CD4-positive, alpha-beta T cell treated with Interleukin-10 for 1 hour (primary cell): ENCODE measurements around the gene EML6.

Experiments
- DNase-seq: peaks from one replicate; pipeline ENCODE4 v3.0.0-alpha.2; 2020

The EML6 gene

DNA sequence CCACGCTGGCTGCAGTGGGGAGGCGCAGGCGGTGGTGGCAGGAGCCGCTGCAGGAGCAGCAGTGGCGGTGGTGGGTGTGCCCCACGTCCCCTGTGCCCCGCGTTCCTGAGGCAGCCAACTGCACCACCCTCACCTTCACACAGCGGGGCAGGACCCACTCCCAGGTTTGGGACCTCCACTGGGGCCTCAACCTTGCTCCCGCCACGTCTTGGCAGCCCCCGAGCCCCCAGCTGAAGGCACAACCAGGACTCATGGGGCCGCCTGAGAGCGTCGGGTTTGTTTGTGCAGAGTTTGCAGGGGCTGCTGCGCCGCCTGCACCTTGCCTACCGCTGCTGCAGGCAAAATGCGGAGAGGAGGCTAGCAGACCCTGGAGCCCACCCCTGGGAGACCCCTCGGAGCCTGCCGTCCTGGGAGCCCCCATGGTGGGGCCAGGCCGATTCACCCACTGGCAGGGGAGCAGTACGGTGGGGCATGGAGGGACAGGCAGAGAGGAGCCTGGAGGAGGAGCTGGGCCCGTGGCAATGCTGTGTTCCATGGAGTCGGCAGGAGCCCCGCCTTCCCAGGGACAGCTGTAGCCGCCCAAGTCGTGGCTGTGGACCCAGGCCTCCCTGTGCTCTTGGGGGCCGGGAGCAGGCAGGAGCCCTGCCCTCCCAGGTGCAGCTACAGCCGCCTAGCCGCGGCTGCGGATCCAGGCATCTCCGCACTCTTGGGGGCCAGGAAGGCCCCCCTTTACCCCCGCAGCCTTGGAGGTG, 14.7 kb upstream of the EML6 start:
- DNase-seq = no peak

DNA sequence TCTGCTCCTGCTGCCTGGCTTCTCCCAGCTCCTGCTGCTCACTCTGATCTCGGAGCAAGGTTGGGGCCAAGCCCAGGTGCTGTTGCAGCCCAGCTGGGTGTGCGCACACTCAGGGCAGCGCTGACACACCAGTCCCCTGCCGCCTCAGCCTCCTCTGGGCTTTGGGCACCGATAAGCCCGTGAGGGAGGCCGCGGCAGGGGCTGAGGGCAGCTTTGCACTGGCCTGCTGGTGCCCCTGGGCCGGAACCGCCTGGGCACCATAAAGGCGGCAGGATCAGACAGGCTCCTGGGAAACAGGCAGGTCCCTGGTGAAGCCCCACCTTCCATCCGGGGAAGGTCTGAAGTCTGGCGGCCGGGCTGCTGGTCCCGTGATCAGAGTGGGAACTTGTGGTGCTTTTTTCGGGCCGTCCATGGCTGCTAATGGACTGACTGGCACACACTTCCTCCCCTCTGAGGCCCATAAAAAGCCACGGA, 14.1 kb upstream of the EML6 start:
- no peak for DNase-seq

DNA sequence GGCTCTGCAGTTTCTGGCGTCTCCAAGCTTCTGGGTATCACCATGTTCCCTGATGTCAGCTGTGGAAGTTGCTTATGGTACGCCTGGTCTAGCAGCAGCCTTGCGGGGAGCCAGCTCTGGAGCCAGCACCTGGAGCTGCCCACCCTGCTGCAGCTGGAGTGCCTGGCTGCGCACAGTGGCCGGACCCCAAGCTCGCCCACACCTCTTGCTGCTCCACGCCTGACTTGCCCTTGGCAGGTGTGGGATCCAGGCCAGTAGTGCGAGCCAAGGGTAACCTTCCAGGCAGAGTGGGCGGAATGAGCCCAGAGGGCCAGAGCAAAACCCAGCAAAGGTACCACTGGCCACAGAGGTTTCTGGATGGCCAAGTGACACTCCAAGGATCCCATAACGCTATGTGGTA, 13.2 kb upstream of the EML6 start:
- DNase-seq = no peak

DNA sequence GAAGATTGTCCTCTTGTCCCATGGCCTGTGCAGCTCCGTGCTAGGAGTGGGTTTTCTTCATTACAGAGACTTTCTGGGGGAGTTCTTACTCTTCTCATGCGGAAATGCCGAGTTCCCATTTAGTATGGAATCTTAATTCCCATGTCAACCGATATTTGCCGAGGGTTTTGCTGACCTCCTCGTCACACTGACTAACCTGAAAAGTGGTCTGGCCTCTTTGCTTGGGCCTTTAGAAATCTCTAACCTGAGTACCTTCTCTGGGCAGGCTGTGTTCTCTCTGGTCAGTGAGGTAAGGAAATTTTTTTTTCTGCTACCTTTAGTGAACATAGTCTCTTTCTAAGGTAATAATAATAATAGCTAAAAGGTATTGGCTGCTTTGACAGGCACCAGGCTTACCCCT, 10.9 kb upstream of the EML6 start:
- DNase-seq = no peak

DNA sequence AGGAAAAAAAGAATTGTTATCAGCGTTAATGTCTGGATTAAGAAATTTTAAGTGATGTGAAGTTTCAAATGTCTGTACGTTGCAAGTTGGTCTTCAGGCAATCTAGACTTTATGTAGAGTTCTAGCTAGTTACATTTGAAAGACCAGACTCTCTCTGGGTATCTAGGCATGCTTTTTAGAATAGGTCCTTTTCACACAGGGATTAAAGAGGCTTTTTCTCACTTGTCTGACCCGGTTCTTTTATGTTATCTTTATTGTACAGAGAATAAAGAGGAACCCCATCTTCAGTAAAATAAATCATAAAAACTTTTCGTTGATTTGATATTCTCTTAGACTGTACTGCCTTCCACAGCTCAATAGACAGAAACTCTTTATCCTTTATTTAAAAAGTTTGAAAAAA, 8.5 kb upstream of the EML6 start:
- DNase-seq = no peak

DNA sequence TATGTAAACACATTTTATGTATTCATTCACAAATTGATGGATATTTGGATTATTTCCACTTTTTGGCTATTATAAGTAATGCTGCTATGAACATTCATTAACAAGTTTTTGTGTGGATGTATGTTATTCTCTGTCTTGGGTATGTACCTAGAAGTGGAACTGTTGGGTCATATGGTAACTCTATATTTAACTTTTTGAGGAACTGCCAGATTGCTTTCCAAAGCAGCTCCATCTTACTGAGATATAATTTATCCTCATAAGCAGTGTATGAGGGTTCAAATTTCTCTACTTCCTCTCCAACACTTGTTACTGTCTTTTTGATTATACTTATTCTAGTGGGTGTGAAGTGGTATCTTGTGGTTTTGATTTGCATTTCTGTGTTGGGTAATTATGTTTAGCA, 7.1 kb upstream of the EML6 start:
- no peak for DNase-seq

DNA sequence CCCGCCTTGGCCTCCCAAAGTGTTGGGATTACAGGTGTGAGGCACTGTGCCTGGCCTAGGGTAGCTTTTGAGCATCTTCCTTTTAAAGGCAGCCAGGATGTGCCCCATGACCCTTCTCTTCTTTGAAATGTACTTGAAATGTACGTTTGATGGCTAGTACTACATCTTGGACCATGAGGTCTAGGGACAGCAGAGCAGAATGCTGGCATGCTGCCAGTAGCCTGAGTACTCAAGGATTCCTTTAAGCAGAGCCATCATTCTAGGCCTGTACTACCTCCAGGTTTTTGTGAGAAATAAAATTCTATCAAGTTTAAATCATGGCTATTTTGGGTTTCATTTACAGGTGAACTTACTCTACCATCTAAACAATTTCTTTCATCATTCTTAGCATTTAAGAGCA, 2.9 kb upstream of the EML6 start:
- no peak for DNase-seq

DNA sequence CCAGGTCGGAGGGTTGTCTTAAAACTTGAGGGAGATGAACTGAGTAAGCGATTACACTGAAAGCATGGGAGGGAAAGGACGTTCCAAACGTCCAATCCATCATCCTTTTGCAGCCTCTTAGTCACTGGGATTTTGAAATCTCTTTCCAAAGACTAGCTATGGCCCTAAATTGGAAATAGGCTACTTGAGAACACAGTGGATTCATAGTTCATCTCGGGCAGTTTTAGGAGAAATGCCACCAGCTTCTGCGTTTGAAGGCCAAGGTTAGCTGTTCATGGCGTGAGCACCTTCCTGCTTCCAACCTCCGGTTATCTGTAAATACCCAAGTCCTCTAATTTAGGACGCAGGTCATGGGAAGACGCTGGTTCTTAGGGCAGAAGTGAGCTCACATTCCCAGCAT, 821 bp upstream of the EML6 start:
- no peak for DNase-seq

DNA sequence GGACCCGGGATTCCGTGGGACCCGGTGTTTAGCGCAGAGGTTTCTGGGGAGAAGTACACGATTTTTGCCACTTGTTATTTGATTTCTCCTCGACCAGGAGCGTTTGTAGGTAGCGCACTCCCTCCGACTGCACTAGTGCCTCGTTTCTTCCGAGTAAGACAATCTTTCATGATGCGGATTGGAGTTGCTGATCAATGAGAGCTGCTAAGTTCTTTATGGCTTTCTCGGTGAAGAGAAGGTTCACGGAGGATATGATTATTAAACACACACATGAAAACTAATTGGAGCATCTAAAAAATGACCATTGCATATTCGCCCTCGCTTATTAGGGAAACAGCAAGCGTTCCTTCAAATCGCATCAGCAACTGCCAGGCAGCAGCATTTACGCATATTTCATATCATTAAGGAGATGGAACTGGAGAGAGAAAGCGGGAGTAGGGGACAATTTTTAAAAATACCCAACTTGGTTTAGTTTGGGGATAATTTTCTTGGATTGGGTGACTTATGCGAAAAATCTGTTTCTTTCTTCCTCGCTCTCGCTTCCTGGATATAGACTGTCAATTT, 616 bp downstream of the EML6 start:
- no peak for DNase-seq

DNA sequence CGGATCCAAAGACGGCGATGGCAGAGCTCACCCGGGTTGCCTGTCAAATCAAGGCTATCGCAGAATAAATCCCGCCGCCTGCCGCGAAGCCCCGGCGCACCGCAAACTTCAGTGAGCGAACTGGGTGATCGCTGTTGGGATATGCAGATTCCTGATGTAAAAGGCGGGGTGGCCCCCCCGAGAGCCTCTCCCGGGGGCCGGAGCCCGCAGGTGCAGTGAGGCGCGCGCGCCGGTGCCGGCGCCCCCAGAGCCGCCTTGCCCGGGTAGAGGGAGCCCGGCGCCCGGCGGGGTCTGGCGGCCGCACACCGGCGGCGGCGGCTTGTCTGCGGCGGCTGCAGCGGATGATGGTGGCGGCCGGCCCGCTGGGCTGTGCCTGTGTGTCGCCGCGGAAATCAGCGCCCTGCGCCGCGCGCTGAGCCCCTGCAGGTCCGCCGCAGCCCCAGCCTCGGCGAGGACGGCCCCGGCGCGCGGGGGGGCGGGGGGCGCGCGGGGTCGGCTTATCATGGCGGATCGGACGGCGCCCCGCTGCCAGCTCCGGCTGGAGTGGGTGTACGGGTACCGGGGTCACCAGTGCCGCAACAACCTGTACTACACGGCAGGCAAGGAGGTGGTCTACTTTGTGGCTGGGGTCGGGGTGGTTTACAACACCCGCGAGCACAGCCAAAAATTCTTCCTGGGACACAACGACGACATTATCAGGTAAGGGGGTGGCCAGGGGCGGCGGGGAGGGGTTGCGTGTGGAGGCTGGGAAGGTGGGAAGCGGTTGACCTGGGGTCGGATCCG, 1.3 kb downstream of the EML6 start:
- peak; percentile 34 for DNase-seq

DNA sequence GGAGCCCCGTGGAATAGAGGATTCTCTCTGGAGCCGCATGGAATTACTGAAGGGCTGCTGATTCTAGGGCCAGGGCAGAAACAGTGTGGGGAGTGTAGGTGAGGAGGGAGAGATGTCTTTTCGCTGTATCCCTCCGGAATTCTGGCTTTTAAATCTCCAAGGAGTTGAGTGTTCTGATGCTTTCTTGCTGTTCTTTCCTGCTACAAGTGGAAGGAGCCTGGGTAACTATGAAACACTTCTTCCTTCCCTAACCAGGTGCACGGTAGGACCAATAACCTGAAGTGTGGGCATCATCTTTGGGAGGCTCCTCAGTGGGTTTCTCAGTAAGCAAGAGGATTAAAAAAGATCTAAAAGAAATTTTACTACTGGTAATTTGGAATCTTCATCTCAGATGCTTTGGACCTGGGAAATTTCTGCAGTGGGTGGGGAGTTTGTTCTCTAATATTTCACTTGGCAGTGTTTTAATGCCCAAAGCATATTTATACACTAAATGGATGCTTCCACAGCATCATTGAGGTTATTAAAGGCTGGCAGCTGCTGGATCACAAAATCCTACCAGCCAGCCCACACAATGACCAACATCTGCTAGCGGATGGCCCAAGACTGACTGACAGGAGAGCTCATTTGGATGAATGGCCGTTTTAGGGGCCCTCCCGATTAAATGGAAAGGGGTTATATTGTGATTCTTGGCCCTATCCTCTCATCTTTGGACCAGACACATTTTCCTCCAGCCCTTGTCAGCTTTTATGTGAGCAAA, 2.1 kb downstream of the EML6 start:
- DNase-seq = no peak

DNA sequence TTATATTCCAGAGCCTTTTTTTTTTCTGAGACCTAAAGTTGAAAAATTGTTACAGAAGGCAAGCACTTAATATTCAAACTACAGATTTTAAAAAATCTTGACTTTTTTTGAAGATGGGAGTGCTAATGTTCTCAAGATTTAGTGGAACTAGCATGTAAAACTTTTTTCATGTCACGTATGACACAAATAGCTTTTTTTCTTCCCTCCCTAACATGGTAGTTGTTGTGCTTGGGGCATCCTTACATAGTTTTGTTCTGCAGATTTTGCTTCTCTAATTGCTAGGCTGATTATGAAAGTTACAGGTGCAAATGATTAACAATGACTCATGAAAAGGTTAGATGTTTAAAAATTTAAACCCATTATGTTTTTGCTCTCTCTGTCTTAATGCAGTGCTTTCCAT, 3.0 kb downstream of the EML6 start:
- DNase-seq = no peak

DNA sequence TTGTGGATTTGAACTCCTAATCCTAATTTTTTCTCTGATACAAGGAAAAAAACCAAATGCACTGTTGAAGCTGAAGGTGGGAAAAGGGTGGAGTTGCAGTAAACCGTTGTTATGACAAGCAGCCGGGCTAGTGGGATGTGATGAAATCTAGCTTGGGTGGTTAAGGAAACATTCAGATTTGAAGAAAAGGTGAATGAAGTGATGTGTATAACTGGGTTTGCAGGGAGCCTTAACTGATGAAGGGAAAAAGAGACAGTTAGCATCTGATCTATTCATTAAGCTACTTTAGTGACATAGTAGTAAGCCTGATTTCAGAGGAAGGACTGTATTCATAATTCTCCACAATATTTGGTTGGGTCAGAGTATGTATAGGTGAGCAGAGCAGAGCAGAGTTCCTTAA, 3.5 kb downstream of the EML6 start:
- no peak for DNase-seq

DNA sequence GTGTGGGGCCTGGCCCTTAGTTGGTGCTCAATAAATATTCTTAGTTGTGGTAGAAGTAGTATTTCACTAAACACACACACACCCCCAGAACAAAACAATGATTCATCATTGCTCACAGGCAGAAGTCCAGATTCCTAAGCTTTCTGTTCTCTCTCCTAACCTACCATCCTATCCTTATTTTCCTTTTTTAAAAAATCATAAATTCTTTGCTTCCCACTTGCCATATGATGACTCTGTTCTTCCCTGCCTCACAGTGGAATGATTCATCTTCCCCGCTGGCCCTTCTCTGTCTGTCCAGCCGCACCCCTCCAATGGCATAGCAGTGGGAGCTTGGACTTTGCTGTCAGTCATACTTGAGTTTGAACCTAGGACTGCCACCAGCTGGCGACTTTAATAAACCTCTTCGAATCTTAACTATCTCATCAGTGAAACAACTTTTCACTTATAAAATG, 5.2 kb downstream of the EML6 start:
- no peak for DNase-seq

DNA sequence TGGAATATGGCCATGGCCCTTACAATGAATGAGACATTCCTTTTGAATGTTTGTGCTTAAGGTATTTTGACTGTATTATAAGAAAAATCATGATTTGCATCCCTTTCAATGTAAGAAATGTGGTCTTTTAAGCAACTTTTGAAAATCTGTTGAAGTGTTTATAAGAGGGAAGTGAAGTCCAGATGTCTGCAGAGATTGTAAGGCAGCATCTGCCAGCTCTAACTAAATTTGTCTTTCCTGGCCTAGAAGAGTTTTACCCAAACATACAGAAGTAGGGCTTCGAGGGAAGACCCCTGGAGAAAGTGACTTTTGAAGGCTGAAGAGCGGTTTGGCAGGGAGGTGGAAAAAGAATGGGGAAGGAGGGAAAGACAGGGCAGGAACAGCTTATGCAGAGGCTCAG, 12.2 kb downstream of the EML6 start:
- no peak for DNase-seq

DNA sequence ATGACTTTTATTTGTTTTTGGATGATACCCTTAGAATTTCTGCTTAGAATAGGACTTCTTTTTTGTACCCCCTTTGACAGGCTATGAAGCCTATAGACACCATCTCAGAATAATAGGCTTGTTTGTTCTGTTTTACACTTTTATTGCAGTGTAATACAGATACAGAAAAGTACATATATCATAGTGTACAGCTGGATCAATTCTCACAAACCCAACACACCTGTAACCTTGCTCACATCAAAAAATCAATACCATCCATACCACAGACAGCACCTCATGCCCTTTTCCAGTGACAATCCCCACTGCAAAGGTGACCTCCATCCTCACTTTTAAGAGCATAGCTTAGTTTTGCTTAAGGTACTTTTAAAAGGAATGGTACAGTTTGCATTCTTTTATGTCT, 14.8 kb downstream of the EML6 start:
- no peak for DNase-seq

DNA sequence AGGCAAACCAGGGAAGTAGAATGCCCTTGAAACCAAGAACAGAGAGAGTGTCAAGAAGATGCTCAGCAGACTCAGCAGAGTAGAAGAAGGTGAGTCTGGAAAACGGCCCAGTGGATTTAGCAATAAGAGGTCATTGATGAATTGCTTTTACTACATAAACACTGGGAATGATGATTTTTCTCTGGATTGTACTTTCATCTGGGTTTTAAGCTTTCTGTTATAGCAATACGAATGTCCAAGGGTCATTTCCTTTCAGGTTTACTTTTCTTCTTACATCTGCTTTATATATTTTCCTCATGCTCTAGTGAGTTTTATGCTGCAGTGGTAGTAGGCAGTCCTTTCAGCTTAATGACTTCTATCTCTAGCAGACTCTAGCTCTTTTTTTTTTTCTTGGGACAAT, 16.9 kb downstream of the EML6 start:
- no peak for DNase-seq

DNA sequence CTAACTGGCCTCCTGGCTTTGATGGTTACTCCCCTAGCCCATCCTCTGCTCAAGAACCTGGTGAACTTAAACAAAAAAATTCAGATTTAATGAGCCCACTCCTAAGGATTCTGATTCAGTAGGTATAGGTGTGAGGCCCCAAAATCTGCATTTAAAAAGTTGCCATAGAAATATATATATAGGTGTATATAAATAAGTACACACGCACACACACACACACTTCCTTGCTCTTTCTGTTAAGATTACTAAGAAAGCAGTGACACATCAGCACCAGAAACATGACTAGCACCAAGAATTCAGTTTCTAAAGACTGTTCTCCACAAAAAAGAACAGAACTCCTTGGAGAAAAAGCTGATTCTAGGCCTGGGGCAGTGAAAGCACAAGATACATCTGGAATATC, 17.8 kb downstream of the EML6 start:
- no peak for DNase-seq

DNA sequence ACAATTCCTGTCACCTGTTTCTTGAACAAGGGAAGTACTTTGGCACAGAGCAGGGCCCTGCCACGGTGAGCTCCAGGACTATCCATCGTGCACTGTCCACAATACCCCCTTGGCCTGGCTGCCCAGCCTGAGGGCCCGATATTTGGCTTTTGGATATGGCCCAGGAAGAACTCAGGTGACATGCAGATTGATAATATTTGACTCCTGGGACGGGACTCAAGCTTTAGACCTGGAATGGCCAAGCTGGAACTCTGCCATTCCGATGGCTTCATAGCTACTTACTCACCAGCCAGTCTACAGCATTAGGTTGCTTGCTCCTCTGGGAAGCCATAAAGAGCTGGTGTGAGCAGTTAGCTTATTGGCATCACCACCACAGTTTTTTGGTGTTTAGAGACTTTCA, 26.6 kb downstream of the EML6 start:
- no peak for DNase-seq

DNA sequence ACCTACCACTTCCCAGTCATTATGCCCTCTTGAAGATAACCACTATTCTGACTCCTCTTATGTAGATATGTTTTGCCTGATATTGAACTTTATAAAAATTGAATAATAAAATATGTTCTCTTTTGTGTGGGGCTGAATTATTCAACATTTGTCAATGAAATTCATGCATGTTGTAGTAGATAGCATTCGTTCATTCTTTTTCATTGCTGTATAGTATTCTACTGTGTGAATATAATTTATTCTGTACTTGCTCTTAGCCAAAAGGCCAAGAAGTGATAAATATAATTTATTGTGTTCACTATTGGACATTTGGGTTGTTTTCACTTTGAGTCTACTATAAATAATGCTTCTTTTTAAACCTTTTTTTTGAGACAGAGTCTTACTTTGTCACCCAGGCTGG, 29.0 kb downstream of the EML6 start:
- DNase-seq = no peak

DNA sequence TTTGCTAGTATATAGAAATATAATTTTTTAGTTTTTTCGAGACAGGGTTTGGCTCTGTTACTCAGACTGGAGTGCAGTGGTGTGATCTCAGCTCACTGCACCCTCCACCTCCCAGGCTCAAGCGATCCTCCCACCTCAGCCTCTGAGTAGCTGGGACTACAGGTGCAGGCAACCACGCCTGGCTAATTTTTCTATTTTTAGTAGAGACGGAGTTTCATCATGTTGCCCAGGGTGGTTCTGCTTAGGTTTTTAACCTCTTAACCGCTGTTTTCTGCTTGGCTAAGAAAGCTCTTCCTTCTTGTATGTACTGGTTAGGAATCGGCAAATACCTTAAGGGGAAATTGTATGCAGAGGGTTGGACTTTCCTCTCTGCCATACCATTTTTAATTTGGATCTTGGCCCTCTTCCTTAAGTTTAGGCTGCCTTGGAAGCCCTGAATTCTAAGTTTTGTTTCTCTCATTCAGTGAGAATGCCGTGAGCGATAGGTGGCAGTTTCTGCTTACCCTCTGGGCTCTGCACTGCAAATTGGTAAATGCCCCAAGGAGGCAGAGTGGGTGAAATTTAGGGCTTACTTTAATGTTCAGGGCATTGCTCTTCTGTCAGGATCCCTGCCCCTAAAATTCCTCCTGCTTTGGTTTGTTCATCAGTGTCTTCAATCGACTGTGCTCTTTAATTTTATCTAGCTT, 32.3 kb downstream of the EML6 start:
- no peak for DNase-seq

DNA sequence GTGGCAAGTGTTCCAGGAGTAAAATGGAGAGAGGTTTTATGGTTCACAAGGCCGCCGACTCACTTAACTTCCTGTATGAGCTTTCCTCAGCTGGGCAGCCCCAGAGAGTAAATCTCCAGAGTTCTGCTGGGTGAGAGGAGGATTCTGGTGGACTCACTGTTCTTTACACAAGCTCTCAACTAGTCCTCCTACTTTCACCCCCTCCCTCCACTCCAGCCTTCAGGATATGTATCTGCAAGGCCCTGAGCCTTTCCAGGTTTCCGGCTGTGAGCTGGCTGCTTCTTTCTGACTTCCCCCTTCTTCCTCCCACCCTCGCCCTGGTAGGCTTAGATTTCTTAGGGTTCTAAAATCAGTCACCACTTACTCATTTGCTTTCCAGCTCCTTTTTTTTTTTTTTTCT, 34.0 kb downstream of the EML6 start:
- no peak for DNase-seq

DNA sequence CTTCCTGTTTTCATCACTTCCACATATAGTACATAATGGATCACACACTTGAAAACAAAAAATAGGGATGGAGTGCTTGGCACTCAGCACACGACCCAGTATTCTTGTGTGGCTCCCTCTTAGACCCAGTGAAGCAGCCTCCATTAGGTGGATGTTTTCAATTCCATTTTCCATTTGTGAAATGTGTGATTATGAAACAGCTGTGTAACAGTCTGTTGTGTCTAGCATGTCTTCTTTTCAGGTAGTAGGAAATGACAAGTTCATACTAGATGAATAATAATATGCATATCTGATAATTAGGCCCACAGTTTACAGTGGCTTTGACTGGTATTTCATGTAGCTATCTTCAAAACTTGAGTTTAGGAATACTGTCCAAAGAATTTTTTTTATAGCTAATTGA, 35.5 kb downstream of the EML6 start:
- no peak for DNase-seq
